Forelimb muscle (tissue), 1 donor: ENCODE measurements around the gene COL6A2. TPM values are rescaled to one million over a fixed set of nuclear protein-coding genes. Genes with fewer than 3 reads are reported as not detected.
"Not testable (repeated sequence)": the region's sequence is repeated elsewhere in the genome, so short reads cannot be mapped to it uniquely, and the experiment has no call there.

ENCODE experiments used
- DNase-seq: peaks from one replicate; pipeline ENCODE4 v3.0.0-alpha.2; 2013; ENCODE audit warnings: low read depth
- polyA plus RNA-seq: library from polyadenylated mRNA; unstranded; fragments of 120-200 nt; gene quantifications from one replicate; pipeline ENCODE4 v1.2.1, GENCODE V29; 2013; ENCODE audit not compliant: insufficient read length

The COL6A2 gene
- polyA plus RNA-seq, 1 donor, result 533 TPM

GRCh38 chr21:46141767-46142581 is 44.1 kb downstream of the COL6A2 start:
- DNase-seq, result no peak

- DNase-seq, result no peak
These were observed 44.9 kb downstream of the COL6A2 start for GRCh38 chr21:46142582-46143473.

DNA sequence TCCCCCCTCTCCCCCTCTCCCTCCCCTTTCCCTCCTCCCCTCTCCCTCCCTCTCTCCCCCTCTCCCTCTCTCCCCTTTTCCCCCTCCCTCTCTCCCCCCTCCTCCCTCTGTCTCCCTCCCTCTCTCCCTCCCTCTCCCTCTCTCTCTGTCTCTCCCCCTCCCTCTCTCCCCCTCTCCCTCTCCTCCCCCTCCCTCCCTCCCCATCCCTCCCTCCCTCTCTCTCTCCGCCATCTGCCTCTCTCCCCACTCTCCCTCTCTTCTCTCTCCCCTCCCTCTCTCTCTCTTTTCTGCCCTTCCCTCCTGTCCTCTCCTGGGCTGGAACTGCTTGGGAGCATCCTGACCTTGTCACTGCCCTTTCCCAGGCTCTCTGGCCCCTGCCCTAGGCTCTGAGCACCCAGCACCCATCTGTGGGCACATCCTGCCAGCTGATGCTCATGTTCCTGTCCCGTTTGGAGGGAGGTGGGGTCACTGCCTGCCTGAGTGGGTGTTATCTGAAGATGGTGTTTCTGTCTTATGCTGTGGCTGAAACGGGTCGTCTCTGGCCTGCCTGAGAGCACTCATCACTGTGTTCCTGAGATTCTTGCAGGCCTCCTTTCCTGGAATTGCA is 46.7 kb downstream of the COL6A2 start:
- no peak for DNase-seq

- no peak for DNase-seq
These were observed 47.4 kb downstream of the COL6A2 start for GRCh38 chr21:46145159-46145839.

- DNase-seq, result no peak
These were observed 48.2 kb downstream of the COL6A2 start for GRCh38 chr21:46145840-46146691.

DNA sequence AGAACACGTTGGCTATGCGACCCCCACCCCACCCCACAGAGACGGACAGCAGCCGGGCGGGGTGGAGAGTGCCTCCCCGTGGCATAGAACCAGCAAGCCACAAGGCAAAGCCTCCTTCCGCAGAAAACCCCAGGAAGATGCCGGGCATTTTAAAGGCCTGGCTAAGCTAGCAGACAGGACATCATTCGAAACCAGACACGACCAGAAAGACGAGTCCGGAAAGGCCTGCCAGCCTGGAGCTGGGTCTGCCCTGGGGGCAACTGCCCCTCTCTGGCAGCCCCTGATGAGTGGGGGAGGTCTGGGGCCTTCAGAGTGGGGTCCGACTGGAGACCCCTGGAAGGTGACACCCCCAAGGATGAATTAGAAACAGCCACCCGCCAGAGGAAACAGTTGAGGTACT is 48.9 kb downstream of the COL6A2 start:
- no peak for DNase-seq

- DNase-seq, result not testable (repeated sequence)
These were observed 49.5 kb downstream of the COL6A2 start for GRCh38 chr21:46147429-46147828.

GRCh38 chr21:46148106-46148505 is 50.2 kb downstream of the COL6A2 start:
- DNase-seq, result no peak

DNA sequence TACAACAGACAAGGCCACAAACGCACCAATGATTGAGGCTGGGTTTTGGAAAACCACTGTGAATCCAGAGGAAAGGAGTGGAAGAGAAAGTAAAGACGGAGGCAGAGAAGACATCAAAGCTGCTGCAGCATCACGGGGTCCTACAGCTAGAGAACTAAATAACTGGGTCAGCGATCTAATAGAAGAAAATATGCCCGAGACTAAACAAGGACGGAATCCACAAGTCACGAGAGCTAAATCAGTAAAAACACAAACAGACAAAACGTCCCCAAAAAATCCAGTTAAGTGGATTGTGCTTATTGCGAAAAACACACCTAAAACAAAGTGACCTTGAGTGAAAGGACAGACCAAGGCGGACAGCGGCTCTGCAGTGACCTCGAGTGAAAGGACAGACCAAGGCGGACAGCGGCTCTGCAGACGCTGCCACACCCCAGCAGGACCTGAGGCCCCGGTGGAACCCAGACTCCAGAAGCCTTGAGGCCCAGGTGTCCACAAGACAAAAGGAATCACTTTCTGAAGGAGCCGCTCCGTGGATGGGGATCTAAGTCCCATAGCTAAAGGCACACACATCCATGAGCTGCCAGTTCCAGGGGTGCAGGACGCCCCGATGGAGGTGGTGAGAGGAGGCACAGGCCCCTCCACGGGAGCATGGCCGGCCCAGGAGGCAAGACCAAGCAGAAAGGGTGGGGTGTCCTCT is 51.4 kb downstream of the COL6A2 start:
- no peak for DNase-seq

DNA sequence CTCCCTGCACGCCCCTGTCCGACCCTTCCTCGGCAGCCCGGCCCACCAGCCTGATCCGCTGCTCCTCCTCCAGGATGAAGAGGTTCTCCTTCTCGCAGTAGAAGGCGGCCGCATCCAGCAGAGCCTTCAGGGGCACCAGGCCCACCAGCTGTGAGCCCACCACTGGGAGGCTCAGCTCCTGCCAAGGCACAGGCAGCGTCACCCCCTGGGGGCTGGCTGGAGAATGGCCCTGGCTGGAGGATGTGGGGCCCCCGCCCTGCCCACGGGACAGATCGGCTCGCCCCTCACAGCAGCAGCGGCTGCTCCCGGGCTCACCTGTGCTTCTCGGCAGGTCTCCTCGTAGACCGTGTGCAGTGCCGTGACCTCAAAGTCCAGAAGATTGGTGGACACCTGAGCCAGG is 52.2 kb downstream of the COL6A2 start:
- no peak for DNase-seq

GRCh38 chr21:46150491-46151121 is 52.7 kb downstream of the COL6A2 start:
- no peak for DNase-seq

DNA sequence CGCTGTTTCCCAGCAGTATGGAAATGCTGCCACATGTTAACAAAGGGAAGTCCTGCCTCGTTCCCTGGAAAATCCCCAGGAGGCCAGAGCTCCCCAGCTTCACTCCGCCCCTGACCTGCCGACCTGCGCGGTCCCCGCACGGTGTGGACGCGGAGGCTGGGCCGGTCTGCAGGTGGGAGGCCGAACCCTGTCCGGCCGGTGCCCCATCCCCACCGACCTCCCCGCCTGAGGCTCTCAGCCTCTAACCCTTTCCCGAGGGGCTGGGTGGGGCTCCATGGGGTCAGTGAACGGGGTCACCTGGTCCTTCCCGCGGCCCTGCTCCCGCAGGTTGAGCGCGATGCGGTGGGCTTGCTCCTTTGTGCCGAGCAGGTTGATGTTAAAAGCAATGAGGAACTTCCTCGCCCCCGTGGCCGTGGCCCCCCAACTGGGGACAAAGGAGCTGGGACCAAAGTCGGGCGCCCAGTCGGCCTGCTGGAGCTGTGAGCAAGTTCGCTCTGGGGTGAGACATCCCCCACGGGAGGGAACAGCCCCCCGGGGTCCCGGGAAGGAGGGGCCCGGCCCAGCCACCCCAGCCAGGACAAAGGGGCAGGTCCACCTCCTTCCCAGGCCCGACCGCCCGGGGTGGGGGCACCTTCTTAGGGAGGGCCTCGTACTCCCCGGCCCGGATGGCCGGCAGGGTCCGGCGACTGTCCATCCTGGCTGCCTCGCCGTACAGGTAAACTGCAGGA is 53.5 kb downstream of the COL6A2 start:
- no peak for DNase-seq

DNA sequence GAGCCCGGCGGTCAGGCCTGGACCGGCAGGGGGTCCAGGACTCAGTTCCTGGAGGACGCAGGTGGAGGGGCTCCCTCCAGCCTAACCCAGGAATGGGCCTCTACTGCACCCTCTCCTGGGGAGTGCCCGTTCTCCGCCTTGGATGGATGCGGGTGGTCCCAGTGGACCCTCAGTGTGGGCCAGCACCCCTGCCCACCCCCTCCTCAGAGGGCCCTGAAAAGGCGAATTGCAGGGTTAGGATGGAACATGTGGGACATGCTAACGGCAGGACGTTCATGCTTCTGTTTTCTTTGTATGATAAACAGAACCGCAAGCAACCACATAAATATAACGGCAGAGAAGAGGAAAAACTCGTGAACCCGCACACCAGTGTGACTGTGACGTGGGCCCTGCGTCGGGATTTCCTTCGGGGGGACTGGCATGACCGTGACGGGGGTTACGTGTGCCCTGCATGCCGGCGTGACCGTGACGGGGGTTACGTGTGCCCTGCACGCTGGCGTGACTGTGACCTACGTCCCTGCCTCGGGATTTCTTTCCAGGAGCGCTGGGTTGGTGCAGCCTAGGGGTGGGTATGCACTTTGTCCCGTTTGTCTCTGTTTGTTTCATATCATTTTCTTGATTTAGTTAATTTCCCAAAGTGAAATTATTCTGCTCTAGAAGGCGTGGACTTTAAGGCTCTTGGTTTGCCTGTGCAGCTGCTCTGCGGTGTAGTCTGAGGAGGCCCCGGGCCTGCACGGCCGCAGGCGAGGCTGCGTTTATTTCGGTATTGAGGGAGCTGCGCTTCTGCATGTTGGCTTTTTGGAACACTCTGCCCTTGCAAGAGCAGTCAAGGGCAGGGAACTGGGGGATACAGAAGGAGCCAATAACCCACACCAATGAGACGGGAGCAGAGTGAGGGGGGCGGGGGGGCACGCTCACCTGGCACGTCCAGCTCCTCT is 54.3 kb downstream of the COL6A2 start:
- DNase-seq, result no peak

GRCh38 chr21:46152927-46153246 is 55.0 kb downstream of the COL6A2 start:
- no peak for DNase-seq

DNA sequence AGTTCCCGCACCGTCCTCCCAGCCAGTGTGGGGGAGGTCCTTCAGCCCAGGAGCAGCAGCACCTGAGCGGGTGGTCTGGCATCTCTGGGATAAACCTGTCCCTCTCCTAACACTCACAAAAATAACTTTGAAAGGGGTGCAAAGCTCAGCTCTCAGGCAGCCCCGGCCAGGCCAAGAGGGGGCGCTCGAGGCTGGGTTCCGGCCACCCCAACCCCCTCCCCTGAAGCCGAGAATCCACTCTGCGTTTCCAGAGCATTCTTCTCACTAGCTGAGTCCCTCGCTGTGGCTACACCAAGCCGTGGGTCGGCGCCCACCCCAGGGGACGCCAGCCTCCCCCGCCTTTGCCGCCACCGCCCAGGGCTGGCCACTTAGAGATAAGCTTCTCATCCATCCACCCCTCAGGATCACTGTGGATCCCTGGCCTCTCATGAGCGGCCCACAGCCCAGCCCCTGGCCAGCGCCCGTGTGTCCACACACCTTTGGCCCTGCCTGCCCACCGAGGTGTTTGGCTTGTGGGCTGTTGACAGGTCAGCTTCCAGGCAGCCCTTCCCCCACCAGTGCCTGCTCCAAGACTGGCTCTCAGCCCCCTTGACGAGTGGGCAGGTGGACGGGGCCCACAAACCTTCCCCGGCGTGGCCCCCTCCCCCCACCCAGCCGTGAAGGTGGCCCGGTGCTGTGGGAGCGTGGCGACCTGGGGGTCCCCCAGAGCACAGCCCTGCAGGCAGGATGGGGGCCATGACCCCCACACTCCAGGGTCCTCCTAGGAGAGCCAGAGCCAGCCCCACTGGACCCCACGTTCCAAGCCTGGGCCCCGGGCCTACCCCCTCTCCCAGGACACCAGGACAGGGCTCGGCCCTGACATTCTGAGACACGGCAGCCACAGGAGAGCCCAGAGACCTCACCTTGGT is 55.6 kb downstream of the COL6A2 start:
- DNase-seq, result no peak

DNA sequence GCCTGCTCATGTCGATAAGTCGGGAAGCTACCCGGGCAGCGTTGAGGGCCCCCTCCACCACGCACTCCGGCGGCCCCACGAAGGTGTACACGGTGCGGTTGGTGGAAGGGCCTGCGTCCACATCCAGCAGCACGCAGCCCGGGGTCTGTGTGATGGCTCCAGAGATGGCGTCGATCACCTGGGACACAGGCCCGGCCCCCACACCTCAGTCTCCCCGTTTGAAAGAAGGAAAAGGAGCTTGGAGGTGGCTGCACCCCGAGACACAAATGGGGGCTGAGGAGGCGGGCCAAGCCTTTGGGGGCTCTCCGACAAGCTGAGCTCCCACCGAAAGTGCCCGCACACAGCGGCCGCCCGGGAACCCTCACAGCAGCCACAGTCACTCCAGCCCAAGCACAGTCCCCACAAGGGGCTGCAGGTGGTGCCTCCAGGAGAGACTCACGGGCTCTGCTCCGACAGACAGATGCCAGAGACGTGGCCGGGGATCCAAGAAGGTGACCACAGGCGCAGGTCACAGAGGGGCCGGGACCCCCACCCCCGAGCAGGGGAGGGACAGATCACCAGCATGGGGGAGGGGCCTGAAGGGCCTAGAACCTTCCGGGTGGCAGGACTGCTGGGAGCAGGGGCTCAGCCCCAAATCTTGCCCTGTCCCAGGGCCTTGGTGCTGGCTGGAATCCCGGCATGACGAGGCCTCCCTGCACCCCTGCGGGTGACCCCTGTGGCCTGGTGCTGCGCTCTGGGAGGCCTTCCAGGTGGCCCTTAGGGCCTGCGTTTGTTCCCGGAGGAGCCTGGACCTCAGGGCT is 56.4 kb downstream of the COL6A2 start:
- no peak for DNase-seq
